Activated T-helper 1 cell treated with anti-CD3 and anti-CD28 coated beads, Interleukin-12 subunit alpha, Interleukin-12 subunit beta, Interleukin-2, Interleukin-4 antibody, amounts not matched to agents 30 ng/mL and 10 ng/mL and 1 ng/mL, durations not matched to agents 14 hours and 24 hours and 36 hours (primary cell): ENCODE results near the gene PEX16. TPM values are rescaled to one million over a fixed set of nuclear protein-coding genes. Genes with fewer than 3 reads are reported as not detected.

Experiments
- DNase-seq: peaks from one replicate; pipeline ENCODE4 v3.0.0; 2021; ENCODE audit warnings: low spot score
- H3K27ac Mint-ChIP-seq: one replicate; pipeline ENCODE4 v1.8.0; 2021; ENCODE audit warnings: mild to moderate bottlenecking, mixed read lengths
- H3K27me3 Mint-ChIP-seq: one replicate; pipeline ENCODE4 v1.8.0; 2022; ENCODE audit warnings: mild to moderate bottlenecking, moderate library complexity, mixed read lengths; ENCODE audit not compliant: insufficient read depth
- H3K36me3 Mint-ChIP-seq: one replicate; pipeline ENCODE4 v1.8.0; 2021; ENCODE audit warnings: low read depth, mixed read lengths
- H3K4me1 Mint-ChIP-seq: one replicate; pipeline ENCODE4 v1.8.0; 2021; ENCODE audit warnings: low read depth, mixed read lengths
- H3K4me3 Mint-ChIP-seq: one replicate; pipeline ENCODE4 v1.8.0; 2021; ENCODE audit warnings: mild to moderate bottlenecking, moderate library complexity, mixed read lengths
- H3K9me3 Mint-ChIP-seq: one replicate; pipeline ENCODE4 v1.8.0; 2021; ENCODE audit warnings: mixed read lengths
- intact Hi-C: fragments of 100-400 bp; cut with micrococcal nuclease; formaldehyde crosslinking; loops from one replicate; pipeline ENCODE4 v1.15.1; 2024
- total RNA-seq: library from RNA; stranded (reverse); gene quantifications from 2 replicates; pipeline ENCODE4 v1.2.3, GENCODE V29; 2022

PEX16 gene
- total RNA-seq, 1 donor from 2014 or later = 44.6 TPM

DNA sequence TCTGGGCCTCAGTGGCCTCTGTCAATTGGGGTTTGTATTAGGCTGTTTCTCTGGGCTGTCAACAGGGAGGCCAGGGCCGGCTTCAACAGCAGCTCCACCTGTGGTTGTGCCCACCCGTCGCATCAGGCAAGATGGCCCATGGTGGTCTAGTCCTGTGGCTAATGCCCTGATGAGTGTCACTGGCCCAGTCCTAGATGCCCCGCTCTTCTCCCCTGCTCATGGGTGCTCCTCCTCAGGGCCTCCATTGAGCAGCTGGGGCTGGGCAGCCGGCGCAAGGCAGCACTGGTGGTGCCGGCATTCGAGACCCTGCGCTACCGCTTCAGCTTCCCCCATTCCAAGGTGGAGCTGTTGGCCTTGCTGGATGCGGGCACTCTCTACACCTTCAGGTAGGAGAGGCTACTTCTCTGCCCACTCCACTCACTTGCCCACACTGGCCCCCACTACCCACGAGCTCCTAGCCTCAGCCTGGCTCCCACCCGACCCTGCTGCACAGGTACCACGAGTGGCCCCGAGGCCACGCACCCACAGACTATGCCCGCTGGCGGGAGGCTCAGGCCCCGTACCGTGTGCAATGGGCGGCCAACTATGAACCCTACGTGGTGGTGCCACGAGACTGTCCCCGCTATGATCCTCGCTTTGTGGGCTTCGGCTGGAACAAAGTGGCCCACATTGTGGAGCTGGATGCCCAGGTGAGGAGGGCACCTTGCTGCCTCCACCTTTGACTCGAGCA, 10.2 kb upstream of the PEX16 start:
- H3K9me3 Mint-ChIP-seq = no peaks in the 10 kb centered on the region
- peaks cover 21% of the 10 kb centered on the region for H3K4me1 Mint-ChIP-seq
- DNase-seq = no peak
- peaks cover 7% of the 10 kb centered on the region for H3K36me3 Mint-ChIP-seq
- intact Hi-C loops = no loop called here
- peaks cover 19% of the 10 kb centered on the region for H3K27me3 Mint-ChIP-seq
- H3K4me3 Mint-ChIP-seq = no peak overlapping the region
- H3K27ac Mint-ChIP-seq = no peak overlapping the region

DNA sequence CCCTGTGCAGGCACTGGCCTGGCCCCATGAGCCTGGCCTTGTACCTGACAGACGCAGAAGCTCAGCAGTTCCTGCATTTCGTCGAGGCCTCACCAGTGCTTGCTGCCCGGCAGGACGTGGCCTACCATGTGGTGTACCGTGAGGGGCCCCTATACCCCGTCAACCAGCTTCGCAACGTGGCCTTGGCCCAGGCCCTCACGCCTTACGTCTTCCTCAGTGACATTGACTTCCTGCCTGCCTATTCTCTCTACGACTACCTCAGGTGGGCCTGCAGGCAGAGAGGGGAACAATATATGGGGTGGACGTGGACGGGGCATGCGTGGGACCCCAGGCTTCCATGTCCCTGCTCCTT, 9.6 kb upstream of the PEX16 start:
- H3K36me3 Mint-ChIP-seq = peaks cover 5% of the 10 kb centered on the region
- peaks cover 19% of the 10 kb centered on the region for H3K27me3 Mint-ChIP-seq
- H3K9me3 Mint-ChIP-seq = no peaks in the 10 kb centered on the region
- H3K27ac Mint-ChIP-seq = no peak overlapping the region
- H3K4me1 Mint-ChIP-seq = peaks cover 21% of the 10 kb centered on the region
- no peak for DNase-seq
- H3K4me3 Mint-ChIP-seq = no peak overlapping the region
- intact Hi-C loops = no loop called here

DNA sequence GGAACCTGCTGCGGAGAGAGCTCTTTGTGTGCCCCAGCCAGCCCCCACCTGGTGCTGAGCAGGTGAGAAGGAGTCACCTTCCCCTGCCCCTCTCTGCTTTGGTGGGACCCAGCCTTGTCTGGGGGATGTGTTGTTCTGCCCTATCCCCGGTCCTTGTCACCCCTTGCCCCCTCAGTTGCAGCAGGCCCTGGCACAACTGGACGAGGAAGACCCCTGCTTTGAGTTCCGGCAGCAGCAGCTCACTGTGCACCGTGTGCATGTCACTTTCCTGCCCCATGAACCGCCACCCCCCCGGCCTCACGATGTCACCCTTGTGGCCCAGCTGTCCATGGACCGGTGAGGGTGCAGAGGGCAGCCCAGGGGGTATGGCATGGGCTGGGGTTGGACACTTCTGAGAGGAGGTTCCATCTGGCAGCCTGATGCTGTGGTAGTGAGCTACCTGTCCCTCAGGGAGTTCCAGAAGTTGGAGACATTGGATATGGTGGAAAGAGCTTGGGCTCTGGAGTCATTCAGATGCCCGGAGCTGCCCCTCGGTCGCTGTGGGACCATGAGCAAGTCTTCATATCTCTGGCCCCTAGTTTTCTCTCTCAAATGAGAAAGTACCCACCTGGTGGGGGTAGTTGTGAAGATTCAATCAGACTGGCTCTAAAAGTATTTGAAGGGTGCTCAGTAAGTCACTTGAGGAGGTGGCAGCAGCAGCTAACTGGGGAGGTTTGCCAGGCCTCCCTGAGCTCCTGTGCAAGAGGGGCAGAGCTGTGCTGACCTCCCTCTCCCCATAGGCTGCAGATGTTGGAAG, 9.1 kb upstream of the PEX16 start:
- intact Hi-C loops = no loop called here
- no peak overlapping the region for H3K4me3 Mint-ChIP-seq
- H3K27ac Mint-ChIP-seq = no peak overlapping the region

DNA sequence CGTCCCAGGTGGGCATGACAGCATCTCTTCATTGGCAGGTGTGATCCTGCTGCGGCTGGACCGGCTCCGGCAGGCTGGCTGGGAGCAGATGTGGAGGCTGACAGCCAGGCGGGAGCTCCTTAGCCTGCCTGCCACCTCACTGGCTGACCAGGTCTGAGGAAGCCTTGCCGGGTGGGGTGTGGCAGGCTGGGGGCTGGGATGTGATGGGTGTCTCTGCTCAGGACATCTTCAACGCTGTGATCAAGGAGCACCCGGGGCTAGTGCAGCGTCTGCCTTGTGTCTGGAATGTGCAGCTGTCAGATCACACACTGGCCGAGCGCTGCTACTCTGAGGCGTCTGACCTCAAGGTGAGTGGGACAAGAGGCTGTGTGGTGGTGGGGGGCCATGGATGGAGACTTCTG, 8.3 kb upstream of the PEX16 start:
- Mint-ChIP-seq H3K4me3 (no peak overlapping the region), H3K9me3 (no peaks in the 10 kb centered on the region), H3K36me3 (peaks cover 4% of the 10 kb centered on the region), H3K27me3 (peaks cover 27% of the 10 kb centered on the region), H3K4me1 (peaks cover 14% of the 10 kb centered on the region), H3K27ac (no peak overlapping the region)
- intact Hi-C loops = no loop called here
- DNase-seq = no peak

More for the DNA sequence above, 9.1 kb upstream of the PEX16 start:
- H3K9me3 Mint-ChIP-seq = no peaks in the 10 kb centered on the region
- peaks cover 21% of the 10 kb centered on the region for H3K4me1 Mint-ChIP-seq
- DNase-seq = no peak
- peaks cover 4% of the 10 kb centered on the region for H3K36me3 Mint-ChIP-seq
- H3K27me3 Mint-ChIP-seq = peaks cover 20% of the 10 kb centered on the region

DNA sequence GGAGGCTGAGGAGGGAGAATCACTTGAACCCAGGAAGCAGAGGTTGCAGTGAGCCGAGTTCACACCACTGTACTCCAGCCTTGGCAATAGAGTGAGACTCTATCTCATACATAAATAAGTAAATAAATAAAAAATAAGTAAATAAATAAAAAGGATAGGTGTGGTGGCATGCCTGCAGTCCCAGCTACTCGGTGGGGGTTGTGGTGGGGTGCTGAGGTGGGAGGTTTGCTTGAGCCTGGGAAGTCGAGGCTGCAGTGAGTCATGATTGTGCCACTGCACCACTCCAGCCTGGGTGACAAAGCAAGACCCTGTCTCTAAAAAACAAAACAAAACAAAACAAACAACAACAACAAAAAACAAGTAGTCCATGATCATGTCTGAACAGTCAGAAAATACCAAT, 7.9 kb upstream of the PEX16 start:
- H3K4me3 Mint-ChIP-seq = no peak overlapping the region
- intact Hi-C loops = no loop called here
- peaks cover 29% of the 10 kb centered on the region for H3K27me3 Mint-ChIP-seq
- H3K36me3 Mint-ChIP-seq = peaks cover 4% of the 10 kb centered on the region
- peaks cover 9% of the 10 kb centered on the region for H3K4me1 Mint-ChIP-seq
- H3K9me3 Mint-ChIP-seq = no peaks in the 10 kb centered on the region
- no peak for DNase-seq
- no peak overlapping the region for H3K27ac Mint-ChIP-seq

DNA sequence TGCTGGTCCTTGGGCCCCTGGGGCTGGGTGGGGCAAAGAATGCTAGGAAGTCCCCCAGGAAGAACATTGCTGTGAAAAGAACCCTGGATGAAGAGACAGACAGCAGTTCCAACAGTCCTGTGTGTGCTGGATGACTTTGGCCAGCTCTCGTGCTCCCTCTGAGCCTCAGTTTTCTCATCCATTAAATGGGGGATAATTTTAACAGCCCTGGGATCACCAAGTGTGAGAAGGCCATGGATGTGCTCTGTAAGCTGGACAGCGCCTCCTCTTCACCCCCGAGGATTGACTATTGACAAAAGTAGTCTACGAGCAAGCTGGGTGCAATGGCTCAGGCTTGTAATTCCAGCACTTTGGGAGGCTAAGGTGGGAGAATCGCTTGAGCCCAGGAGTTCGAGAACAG, 7.2 kb upstream of the PEX16 start:
- Mint-ChIP-seq H3K36me3 (peaks cover 4% of the 10 kb centered on the region), H3K4me3 (no peak overlapping the region), H3K9me3 (no peaks in the 10 kb centered on the region), H3K4me1 (peaks cover 3% of the 10 kb centered on the region), H3K27ac (no peak overlapping the region), H3K27me3 (peaks cover 29% of the 10 kb centered on the region)
- DNase-seq = no peak
- intact Hi-C loops = no loop called here

DNA sequence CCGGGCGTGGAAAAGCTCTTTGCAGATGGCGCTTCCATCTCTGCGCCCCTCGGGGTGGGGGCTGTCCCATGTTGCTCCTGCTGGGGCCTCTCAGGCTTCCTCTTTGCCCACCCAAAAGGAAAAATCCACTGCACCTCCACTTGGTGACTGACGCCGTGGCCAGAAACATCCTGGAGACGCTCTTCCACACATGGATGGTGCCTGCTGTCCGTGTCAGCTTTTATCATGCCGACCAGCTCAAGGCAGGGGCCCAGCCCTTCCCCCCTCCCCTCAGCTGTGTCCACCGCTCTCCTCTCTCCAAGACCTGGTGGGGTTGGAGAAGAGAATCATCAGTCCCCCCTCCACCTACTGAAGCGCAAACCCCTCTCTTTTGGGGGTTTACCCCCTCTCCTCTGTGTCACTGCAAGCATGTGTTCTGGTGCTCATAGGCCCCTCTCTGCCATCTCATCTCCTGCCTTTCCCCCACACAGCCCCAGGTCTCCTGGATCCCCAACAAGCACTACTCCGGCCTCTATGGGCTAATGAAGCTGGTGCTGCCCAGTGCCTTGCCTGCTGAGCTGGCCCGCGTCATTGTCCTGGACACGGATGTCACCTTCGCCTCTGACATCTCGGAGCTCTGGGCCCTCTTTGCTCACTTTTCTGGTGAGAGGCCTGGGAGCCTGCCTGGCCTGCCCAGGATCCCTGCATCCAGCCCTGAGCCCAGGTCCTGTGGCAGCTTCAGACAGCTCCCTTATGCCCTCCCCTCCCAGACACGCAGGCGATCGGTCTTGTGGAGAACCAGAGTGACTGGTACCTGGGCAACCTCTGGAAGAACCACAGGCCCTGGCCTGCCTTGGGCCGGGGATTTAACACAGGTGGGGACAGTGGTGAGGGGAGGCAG, 6.6 kb upstream of the PEX16 start:
- H3K9me3 Mint-ChIP-seq = no peaks in the 10 kb centered on the region
- H3K4me3 Mint-ChIP-seq = peak overlapping the region; percentile 16
- H3K27ac Mint-ChIP-seq = no peak overlapping the region
- no peak for DNase-seq
- intact Hi-C loops = no loop called here
- peaks cover under 1% of the 10 kb centered on the region for H3K4me1 Mint-ChIP-seq
- H3K36me3 Mint-ChIP-seq = peaks cover 4% of the 10 kb centered on the region
- H3K27me3 Mint-ChIP-seq = peaks cover 29% of the 10 kb centered on the region

DNA sequence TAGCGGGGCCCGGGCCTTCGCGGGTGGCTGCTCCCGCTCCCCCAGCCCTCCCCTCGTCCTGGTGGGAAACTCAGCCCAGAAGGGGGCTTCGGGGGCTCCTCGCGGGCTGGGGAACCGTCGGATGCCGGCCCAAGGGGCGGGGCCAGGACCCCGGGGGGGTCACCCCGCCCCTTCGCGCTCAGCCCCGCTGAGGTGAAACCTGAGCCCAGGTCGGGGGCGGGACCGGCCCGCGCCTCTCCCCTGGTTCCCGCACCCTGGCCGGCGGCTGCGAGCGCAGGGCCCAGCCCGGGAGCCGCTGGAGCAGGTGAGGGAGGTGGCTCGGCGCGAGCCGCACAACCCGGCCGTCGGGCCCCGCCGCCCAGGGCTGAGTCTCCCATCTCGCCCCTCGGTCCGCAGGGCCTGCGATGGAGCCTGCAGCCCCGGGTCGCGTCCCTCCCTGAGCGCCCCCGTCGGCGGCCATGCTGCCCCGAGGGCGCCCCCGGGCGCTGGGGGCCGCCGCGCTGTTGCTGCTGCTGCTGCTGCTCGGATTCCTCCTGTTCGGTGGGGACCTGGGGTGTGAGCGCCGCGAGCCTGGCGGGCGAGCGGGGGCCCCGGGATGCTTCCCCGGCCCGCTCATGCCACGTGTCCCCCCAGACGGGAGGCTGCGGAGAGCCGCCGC, 4.9 kb upstream of the PEX16 start, which contains the start of gene LARGE2:
Gene LARGE2 (plus strand): TSS at position 232 of the 658 bp plus-strand sequence. CDS start 227 bp downstream, at position 459.
- intact Hi-C loops = no loop called here
- DNase-seq = no peak
- Mint-ChIP-seq H3K36me3 (peaks cover 4% of the 10 kb centered on the region), H3K27ac (no peak within 1 kb of the TSS), H3K9me3 (no peaks in the 10 kb centered on the region), H3K4me1 (peaks cover 8% of the 10 kb centered on the region), H3K27me3 (peaks cover 29% of the 10 kb centered on the region), H3K4me3 (peak within 1 kb of the TSS; percentile 59)

DNA sequence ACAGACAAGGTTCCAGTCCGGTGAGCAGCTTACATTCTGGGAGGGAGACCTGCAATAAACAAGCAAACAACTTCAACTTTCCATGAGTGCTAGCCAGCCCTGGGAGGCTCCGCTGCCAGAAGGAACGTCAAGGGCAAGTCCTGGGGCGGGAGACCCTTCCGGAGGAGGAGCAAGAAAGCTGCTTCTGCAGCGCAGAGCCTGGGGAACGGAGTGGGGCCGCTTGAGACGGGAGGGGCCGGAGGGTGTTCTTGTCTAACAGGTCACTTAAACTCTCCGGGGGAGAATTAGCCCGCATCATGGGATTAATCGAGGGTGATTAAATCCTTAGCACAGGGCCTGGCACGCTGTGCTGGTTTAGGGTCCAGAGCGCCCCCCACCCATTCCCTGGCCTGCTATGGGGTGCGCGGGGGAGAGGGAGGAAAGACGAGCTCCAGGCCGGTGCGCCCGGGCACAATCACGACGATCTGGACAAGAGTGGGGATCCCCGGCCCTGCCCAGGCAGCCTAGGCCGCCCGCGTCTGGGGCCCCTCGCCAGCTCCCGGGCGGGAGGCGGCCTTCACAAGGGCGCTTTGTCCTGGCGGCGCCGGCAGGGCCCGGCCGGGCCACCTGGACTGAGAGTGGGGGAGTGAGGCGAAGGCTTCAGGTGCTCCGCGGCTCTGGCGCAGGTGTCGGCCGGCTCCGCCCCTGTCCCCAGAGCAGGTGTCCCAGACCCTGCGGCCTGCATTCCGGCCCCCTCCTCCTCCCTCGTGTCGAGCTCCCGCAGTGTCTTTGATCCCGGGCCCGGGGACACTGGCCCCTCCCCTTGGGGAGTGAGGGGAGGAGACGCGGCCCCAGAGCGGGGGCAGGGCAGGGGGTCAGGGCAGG, 4.1 kb upstream of the PEX16 start:
- H3K27me3 Mint-ChIP-seq = peaks cover 29% of the 10 kb centered on the region
- H3K4me1 Mint-ChIP-seq = peaks cover 13% of the 10 kb centered on the region
- H3K9me3 Mint-ChIP-seq = no peaks in the 10 kb centered on the region
- no peak overlapping the region for H3K27ac Mint-ChIP-seq
- peaks cover 4% of the 10 kb centered on the region for H3K36me3 Mint-ChIP-seq
- peak overlapping the region; percentile 35 for H3K4me3 Mint-ChIP-seq
- intact Hi-C loops = no loop called here
- DNase-seq = no peak

DNA sequence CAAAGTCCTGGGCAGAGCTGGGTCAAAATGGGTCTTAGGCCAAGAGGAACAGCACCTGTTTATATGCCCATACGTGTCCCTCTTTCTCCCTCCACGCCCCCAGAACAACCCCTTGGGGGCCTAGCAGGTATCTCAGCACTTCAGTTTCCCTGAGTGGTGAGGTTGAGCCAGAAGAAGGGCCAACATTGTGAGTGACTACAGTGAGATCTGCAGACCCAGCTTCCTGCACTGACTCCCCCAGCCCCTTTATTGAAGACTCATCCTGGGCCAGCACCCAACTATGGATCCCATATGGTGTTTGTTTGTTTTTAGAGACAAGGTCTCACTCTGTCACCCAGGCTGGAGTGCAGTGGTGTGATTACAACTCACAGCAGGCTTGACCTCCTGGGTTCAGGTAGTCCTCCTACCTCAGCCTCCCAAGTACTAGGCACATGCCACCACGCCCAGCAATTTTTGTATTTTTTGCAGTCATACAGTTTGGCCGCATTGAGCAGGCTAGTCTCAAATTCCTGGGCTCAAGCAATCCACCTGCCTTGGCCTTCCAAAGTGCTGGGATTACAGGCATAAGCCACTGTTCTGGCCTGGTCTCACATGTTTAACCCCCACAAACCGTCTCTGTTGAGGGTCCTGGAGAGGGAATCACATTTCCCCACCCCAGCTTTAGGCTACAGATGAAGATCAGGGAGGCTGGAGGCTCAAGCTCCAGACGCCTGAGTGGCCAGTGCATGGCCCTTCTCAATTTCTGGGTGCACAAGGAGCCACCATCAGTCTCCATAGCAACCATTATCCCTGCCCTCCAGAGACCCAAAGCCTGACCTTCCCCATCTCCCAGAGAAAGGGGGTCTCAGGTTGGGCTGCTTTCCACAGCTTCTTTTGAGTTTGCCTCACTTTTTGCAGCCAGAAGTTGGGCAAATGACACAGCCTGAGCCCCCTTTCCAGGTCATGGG, 3.1 kb upstream of the PEX16 start:
- Mint-ChIP-seq H3K4me1 (peaks cover 22% of the 10 kb centered on the region), H3K27ac (no peak overlapping the region), H3K36me3 (peaks cover 6% of the 10 kb centered on the region), H3K9me3 (no peaks in the 10 kb centered on the region), H3K27me3 (peaks cover 29% of the 10 kb centered on the region), H3K4me3 (peak overlapping the region; percentile 35)
- no peak for DNase-seq
- intact Hi-C loops = no loop called here
